ENCODE data around the gene INTS1.

GRCh38 chr7:1458683-1459511 is 45.3 kb downstream of the INTS1 start, which contains the start of gene MICALL2:
- TF ChIP-seq POLR2AphosphoS5 (IDR thresholded peaks at IDR 0.05; ENCODE audit: low read depth, low read length), result peak; percentile 85
- TF ChIP-seq TAF1 (IDR thresholded peaks at IDR 0.05; ENCODE audit: borderline replicate concordance, insufficient read depth, low read length), result peak; percentile 63; the same call in 1 of the 2 replicates
- TF ChIP-seq, protein P1, sequence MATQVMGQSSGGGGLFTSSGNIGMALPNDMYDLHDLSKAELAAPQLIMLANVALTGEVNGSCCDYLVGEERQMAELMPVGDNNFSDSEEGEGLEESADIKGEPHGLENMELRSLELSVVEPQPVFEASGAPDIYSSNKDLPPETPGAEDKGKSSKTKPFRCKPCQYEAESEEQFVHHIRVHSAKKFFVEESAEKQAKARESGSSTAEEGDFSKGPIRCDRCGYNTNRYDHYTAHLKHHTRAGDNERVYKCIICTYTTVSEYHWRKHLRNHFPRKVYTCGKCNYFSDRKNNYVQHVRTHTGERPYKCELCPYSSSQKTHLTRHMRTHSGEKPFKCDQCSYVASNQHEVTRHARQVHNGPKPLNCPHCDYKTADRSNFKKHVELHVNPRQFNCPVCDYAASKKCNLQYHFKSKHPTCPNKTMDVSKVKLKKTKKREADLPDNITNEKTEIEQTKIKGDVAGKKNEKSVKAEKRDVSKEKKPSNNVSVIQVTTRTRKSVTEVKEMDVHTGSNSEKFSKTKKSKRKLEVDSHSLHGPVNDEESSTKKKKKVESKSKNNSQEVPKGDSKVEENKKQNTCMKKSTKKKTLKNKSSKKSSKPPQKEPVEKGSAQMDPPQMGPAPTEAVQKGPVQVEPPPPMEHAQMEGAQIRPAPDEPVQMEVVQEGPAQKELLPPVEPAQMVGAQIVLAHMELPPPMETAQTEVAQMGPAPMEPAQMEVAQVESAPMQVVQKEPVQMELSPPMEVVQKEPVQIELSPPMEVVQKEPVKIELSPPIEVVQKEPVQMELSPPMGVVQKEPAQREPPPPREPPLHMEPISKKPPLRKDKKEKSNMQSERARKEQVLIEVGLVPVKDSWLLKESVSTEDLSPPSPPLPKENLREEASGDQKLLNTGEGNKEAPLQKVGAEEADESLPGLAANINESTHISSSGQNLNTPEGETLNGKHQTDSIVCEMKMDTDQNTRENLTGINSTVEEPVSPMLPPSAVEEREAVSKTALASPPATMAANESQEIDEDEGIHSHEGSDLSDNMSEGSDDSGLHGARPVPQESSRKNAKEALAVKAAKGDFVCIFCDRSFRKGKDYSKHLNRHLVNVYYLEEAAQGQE (IDR thresholded peaks at IDR 0.05; ENCODE audit: insufficient read depth in 1 of 2, low read depth in 2 of 2, low read length in 2 of 2), result no peak
- TF ChIP-seq SIN3A (IDR thresholded peaks at IDR 0.05; ENCODE audit: borderline replicate concordance, insufficient read depth, low read length), result 0 out of 2 replicates have a peak, but pooled peaks have one; percentile 46
- no peak for TF ChIP-seq FOXP2 (optimal IDR thresholded peaks at IDR 0.05; ENCODE audit: borderline replicate concordance, extremely low read depth, extremely low read length, insufficient read depth)

Data from PFSK-1 (cell line).